NCI-H2227 treated with DMSO at 0.1 percent for 48 hours (cell line): ENCODE measurements around the gene ARL14EP.

Experiments used
- DNase-seq: peaks from one replicate; lab custom pipeline; 2025; lab: John Stamatoyannopoulos, UW

The ARL14EP gene

DNA sequence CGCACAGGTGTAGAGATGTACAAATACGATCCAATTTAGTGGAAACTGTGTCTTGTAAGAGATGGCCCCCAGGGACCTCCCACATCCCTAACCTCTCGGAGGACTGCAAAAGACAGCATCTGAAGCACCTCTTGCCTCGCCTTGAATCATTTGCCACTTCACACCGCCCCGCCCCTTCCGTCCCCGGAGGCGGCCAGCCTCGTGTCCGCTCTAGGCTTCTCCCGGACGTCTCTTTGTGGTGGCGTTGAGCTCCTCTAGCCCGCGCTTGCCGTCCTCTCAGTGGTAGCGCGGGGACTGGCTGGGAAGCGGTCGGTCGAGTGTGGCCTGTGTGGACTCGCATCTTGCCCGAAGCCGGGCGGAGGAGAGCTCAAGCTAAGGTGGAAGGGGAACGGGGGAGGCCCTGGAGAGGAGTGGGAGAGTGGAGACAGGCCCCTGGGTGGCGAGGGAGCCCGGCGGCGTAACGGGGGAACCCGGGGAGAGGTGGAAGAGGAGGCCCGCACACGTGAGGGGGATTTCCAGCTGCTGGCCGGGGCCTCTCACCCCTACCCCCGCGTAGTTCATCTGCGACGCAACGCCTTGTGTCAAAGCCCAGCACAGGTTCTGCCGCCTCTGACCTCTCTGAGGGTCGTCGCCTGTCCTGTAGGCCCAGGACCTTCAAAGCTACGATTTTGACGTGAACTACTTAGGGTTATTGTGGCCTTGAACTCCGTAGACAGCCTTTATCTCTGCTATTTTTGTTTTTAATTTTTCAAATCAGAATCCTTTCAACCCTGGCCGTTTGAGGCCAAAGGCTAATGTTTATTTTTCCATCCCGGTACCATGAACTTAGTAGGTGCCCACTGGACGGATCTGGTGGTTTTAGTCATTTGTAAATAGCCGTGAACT lies at the start of gene ARL14EP:
ARL14EP (plus strand) TSS at position 279 of the 885 bp plus-strand sequence. CDS start 7,845 bp downstream, outside the sequence.
- peak; percentile 93 for DNase-seq

DNA sequence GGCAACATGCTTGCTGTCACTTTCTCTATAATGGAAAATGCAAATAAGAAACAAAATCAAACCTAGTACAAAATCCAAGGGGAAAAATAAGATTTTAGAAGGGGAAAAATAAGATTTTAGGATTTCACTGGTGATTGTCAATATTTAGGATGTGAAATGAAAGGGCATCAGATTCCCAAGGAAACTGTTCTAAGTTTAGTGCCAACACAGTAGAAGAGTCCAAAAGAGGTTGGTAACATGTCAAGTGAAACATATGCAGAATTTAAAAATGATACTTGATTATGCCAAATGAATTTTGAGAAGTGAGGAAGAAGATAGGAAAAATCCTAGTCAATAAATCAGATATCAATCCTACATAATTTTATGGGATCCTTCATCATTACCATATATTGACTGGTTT lies 45.7 kb upstream of the ARL14EP start:
- DNase-seq: no peak

DNA sequence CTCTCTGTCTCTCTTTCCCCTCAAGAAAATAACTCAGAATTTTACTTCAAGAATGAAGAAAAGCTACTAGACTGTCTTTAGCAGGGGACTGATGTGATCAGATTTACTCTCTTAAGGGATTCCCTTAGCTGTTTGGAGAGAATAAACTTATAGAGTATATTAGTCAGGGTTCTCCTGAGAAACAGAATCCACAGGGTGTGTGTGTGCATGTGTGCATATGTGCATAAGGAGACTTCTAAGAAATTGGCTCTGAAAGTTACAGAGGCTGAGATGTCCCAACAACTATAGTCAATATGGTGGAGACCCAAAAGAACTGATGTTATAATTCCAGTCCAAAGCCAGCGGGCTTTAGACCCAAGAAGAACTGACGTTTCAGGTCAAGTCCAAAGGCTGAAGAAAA lies 43.1 kb upstream of the ARL14EP start:
- no peak for DNase-seq

DNA sequence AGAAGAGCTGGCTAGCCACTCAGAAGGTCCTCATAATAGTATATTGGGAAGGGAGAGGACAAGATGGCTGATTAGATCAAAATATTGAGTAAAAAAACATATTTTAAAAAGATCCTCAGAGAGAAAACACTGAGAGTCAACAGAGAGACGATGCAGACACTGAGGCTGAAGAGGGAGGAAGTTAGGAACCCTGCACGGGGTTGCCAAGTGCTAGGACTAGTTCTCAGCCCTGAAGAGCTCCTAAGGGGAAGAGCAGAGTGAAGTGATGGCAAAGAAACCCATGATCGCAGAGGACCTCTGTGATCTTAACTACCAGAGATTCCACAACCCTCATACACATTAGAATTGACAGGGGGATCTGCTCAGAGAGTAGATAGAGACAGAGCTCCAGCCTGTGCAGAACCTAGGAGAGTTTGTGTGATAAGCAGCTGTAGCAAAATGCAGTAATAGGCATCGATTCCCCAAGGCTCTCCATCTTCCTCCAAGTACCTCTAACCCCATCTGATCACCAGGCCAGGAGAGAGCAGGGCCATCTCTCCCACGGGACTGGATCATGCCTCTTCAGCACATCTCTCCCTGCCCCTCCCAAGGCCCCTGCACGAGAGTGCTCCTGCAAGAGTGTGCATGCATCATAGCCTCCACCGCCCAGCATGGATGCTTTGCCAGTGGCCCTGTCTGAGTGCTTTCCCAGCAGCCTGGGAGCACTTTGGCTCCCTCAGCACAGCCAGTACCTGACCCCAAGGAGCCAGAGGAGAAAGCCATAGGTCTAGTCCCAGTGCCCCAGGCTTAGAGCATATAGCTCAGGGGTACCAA lies 41.2 kb upstream of the ARL14EP start:
- DNase-seq: no peak

DNA sequence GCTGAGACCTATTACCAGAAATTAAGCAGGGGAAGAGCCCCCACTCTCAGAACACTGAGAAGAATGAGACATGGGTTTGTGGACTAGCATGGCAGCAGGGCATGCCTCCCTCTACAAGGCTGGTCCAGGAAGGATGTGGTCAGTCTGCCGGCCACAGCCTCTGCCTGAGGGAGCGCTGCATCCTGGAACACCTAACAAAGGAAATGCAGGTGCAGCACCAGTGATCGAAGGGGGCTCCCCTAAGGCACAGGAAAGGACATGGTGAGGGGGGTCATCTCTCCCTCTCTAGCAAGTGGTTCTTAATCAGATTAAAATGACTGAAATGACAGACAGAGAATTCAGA lies 40.6 kb upstream of the ARL14EP start:
- no peak for DNase-seq

DNA sequence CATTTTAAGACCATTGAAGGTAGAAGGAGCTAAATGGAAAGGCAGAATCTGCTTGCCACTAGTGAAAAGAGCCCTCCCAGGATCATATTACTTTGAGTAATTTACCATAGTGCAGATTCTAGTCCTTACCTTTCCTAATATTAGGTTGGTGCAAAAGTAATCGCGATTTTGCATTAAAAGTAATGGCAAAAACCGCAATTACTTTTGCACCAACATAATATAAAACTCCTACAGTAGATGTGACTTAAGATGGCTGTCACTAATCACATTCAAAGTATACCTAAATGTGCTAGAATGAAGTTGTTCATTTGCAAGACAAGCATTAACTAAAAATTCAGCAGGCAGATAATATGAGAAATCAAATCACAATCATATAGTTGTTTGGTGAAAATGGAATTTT lies 38.1 kb upstream of the ARL14EP start:
- no peak for DNase-seq

DNA sequence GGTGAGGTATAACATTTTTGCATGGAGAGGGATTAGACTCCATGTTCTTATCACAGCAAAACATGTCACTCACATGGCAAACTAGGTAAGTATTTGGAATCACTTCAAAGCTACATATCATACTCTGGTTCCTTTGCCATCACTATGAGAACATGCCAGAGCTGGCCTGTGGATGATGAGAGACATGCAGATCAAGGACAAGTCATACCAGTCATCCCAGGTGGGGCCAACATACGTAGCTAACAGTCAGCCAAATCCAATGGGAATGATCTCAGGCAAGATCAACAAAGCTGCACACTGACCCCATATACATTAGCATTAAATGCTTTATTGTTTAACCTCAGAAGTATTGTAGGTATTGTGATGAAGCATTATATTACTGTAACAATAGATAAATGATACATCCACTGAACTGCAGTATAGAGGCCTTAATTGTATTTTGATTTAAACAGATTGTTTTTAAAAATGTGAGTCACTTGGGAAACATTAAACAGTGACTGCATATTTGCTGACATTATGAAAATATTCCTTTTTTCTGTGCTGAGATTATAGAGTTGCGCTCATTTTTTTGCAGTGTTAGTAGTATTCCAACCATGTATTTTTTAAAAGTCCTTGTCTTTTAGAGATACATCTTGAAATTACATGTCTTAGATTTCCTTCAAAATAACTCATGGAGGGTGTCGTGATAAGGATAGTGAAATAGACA lies 37.3 kb upstream of the ARL14EP start:
- no peak for DNase-seq

DNA sequence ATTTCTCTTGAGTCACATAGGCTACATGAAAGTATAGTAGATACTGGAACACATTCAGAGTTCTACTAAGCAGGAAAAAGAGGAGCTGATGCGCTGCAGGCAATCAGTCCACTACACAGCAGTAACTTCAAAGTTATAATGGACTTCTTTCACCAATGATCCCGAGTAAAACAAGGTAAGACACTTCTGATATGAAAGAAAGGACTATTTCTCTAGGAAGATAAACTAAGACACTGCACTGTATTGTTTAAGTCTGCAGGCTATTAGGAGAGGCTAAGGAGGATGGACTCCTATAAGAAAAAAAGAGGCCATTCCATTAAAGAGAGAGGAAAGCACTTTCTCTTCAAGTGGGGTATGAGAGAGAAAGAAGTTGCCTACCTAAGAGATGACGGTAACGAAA lies 31.6 kb upstream of the ARL14EP start:
- no peak for DNase-seq

DNA sequence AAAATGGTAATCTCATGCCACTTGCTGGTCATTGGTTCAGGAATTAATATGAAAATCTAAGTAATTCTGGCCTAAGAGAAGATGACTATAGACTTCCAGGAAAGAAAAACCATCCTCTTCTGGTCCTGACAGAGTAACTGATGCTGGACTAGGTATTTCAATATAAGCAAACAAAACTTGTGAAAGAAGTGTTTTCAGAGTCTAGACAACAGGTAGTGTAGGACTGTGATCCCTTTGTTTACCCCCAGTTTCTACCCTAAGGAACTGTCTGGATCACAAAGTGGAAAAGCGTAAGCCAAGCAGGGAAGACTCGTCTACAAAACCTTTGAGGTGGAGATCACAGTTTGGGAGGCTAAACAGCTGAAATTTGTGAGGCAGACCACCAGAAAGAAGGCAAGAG lies 30.4 kb upstream of the ARL14EP start:
- DNase-seq: no peak

DNA sequence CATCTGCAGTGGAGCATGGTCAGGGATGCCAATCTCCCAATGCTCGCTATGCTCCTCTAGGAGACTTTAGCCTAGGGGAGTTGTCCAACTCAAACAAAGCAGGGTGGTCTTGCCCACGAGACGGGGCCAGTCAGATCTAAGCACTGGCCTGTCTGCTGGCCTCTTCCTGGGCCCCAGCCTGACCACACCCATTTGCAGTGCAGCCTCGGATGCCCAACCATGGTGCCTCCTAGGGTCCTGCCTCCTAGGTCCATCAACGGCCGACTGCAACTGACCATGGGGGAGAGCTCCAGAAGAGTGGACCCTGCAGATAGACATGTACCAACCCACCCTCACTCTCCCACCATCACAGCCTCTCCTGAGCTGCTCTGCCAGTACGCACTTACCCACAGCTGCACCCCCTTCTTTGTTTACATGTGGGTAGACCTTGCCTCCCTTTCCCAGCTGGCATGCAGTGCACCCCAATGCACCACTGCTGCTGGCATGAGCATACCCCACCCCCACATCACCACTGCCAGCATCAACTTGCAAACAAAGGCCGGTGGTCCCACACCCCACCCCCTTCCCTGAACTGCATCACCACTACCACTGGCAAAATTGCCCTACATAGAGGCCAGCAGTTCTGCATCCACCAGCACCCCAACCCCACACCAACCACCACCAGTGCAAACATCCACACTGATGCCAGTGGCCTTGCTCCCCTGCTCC lies 27.6 kb upstream of the ARL14EP start:
- DNase-seq: no peak

DNA sequence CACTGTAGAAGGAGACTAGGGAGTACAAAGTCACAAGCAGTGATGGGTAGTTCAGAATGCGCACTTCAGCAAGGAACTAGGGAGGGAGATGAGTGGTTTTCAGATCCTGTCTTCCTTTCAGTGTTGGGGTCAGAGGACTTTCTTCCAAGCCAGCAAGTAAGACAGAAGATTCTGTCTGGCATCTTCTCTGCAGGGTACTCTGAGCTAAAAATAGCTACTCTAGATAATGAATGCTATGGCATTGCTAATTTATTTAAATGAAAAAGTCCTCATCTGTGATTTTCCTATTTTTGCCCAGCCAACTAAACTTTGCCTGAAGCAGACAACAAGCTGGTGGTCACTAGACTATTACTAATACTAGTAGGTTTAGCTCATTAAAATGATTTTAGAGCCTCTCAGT lies 18.3 kb upstream of the ARL14EP start:
- DNase-seq: no peak

DNA sequence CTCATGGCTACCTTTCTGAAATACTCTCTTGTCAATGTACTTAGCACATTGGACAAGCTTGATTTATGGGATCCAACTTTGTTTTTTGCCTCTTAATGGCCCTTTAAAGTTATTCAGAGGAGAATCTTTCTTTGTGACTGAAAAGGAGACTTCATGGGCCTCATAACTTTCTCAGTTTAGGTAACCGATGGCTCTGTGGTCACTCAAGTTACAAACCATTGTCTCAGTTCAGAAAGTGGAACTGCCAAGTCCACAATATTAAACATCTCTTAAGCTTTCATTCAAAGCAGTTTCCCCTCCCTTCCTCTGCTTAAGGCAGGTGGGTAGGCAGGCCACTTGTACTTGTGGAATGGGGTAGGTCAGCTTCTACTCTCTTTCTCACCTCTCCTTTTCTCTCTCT lies 12.3 kb upstream of the ARL14EP start:
- DNase-seq: no peak

DNA sequence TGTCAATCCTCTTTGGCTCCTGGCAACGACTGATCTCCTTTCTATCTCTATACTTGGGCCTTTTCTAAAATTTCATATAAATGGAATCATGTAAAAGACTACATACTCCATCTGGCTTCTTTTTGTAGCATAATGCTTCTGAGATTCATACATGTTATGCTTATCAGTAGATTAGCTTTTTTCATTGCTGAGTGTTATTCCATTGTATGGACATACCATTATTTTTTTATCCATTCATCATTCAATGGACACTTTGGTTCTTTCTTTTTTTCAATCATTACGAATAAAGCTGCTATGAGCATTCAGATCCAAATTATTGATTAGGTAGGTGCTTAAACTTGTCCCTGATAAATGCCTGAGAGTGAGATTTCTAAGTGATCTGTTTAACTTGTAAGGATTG lies 11.7 kb upstream of the ARL14EP start:
- DNase-seq: no peak

DNA sequence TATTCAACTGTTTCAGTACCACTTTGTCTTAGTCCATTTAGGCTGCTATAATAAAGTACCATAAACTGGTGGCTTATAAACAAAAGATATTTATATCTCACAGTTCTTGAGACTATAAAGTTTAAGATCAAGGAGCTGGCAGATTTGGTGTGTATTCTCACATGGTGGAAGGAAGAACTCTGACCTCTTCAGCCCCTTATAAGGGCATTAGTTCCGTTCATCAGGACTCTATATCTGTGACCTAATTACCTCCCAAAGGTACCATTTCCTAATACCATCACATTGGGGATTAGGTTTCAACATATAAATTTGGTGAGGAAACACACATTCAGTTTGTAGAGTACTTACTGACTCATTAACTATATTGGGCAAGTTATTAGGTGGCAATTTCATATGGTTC lies 10.7 kb upstream of the ARL14EP start:
- no peak for DNase-seq

DNA sequence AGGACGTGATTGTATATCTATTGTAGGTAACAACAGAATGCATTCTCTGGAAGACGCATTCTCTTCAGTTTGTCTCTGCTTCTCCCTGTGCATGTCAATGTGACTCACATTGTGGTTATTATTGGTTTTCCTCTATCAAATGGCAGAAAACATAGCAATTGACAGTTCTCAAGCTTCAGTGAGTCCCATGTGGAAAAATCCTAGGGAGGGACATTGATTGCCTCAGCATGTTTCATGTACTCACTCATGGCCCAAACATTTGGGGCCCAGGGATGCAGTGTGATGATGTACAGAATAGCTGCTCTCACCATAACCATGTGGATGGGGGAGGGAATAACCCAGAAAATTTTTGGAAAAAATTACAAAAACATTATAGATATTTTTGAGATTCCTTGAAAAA lies 9.3 kb upstream of the ARL14EP start:
- DNase-seq: no peak

DNA sequence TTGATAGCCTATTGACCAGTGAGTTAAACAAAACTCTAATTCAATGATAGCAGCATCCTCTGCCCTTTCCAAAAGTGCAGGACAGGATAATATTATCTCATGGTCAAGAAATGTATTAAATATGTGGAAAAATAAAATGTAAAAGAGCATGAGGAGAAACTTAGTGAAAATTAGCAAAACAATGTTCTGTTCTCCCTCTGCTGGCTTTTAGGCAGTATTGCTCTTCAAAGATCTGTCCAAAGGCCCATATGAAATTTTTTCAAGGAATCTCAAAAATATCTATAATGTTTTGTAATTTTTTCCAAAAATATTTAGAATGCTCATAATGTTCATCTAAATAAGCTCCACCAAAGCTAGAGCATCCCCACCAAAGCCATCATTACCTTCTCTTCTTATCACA lies 8.3 kb upstream of the ARL14EP start:
- DNase-seq: no peak

DNA sequence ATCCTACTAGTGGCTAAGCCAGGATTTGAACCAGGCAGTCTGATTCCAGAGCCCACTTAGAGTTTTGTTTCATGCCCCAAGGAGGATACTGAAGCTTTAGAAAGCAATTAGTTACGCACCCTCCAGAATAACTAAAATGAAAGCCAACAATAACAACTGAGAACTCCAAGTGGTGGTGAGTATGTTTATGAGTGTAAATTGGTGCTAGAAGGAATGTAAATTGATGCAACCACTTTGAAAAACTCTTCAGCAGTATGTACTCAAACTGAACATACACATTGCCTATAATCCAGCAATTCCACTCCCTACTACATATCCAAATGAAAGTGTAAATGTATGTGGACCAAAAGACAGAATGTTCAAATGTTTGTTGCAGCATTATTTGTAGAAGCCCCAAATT lies 6.7 kb upstream of the ARL14EP start:
- no peak for DNase-seq

DNA sequence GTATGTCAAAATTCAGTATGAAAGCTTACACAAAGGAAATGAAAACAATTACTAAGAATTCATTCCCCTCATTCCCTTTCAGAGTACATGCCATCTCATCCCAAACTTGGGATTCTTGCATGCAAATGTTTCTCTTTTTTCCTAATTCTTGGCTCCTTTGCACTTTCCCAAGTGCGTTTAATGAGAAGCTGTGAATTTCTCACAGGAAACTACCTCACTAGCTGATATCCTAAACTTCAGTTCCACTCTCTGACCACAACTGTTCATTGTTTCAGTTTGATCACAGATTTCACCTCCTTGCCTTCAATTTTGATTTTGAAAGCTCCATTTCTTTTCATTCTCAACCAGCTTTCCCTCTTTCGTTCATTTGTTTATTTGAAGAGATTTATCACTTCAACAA lies 5.9 kb upstream of the ARL14EP start:
- DNase-seq: no peak

DNA sequence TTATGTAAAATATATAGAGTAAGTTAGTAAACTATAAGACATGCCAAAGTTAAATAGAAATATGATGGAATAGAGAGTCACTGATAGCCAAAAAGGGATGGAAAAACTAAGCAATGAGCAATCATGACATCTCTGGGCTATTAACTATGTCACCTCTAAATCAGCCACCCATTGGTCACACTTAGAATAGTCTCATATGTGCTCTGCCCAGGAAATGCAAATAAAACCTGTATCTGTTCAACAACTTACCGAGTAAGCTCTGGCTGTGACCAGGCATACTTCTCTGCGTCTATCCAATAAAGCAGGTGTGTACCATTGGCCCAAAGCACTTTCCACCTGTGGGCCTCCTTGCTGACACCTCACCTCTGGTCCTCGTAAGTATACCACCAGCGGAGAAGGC lies 1.6 kb upstream of the ARL14EP start:
- DNase-seq: no peak

DNA sequence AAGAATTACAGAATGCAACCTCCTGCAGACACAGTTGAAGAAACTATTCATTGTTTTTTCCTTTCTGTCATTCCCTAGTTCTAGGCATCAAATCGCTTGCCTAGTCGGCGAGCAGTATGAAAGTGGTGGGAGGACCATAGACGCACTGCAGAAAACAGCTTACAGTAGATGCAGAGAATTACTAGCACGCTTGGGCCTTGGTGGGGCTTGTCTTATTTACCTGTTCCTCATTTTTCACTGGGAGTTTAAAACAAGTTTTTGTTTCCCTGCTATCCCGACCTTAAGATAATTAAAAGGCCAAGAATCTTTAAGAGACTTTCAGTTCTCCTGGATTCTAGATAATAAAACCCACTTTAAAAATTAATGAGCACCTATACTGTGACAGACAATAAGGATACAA lies 713 bp upstream of the ARL14EP start:
- peak; percentile 11 for DNase-seq

DNA sequence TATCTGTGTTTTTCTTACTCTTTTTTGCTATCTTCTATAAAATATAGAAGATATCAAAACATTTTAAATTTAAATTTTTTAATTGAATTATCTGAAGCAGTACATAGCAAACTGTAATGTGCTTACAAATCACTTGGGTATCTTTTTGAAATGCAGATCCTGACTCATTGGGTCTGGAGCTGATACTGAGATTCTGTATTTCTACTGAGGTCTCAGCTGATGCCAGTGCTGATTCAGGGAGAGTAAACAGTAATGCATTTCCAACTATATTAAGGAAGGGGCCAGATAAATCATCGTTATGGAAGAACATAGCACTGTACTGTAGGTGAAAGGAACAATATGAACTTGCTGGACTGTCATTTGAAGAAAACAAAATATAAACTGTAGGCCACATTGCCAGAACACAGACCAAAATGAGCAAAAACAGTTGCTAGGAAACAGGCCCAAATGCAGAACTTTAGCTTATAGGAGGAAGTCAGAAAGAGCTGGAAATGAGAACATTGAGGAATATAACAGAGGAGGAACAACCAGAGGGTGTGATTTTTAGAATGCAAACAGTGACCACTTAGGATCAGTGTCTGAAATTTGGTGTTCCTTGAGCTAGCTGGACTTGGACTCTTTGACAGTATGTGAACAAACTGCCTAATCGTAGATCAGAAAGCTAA lies 3.3 kb downstream of the ARL14EP start:
- no peak for DNase-seq

DNA sequence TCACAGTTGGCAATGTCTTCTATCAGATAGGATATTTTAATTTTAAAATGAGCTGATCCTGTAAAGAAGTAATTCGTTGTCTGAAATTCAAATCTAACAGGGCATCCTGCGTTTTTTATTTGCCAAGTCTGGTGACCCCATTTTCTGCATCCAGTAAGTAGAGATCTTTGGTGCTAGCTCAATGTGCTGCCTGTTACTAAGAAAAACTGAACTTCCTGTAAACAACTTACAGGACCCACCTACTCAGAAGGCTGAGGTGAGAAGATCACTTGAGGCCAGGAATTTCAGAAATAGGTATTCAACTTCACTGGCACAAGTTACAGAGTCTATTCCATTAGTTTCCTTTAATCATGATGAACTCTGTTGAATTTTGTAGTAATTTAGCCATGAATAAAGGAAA lies 4.0 kb downstream of the ARL14EP start:
- DNase-seq: no peak
